HG03103 (cell line): ENCODE measurements around the gene ADARB2.
"Not testable (repeated sequence)": the region's sequence is repeated elsewhere in the genome, so short reads cannot be mapped to it uniquely, and the experiment has no call there.

ENCODE experiments used
- ATAC-seq: cut with Tn5 transposase; IDR thresholded peaks from one replicate; pipeline ENCODE4 v1.9.1; 2021; ENCODE audit warnings: low read depth; ENCODE audit not compliant: unreplicated experiment

The ADARB2 gene

DNA sequence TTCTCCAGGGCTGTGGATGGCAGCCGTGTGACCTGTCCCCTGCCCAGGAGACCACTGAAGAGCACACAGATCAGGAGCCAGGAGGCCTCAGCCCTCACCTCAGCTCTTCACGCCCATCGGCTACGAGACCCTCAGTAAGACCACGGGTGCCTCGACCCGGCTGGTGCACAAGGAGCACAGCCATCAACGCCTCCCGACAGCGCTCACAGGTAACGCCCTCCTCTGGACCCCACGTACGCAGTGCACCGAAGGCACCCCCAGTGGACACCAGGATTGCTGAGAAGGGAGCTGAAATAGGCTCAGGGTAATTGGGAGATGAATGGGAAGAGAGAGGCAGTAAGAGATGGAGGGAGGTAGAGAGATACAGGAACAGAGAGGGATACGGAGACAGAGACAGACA is 389.8 kb downstream of the ADARB2 start:
- ATAC-seq, result no peak

DNA sequence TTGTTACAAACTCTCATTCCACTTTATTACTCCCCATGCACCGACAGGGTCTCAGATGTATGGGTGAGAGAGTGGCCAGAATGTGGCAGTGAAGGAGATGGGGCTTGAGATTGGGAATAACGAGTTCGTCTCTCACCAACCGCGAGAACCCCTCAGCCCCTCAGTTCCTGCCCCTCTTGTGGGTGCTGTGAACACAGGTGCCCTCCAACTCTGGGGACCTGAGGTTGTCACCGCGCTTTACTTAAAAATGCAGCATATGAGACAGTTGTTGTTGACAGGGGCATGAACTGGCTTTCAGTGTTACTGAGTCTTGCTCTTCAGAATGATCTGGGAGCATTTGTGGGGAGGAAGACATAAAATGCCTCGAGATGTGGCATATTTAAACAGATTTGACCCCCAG is 391.1 kb downstream of the ADARB2 start:
- no peak for ATAC-seq

DNA sequence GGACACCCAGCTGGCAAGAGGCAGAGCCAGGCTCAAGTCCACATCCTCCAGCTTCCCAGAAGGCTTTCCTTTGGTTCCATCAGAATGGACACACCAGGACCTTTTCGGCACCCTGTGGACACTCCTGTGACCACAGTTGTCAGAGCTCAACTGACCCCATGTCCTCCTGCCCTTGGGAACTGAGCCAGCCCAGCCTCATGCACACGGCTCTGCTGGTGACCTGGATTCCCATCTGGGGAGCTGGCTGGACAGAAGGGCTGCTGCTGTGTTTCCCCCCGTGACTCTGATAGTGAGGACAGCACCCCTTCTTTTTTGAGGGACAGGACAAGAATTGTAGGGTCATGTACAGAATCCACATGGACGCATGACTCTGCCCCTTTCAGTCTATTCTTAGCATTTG is 392.0 kb downstream of the ADARB2 start:
- ATAC-seq, result no peak

DNA sequence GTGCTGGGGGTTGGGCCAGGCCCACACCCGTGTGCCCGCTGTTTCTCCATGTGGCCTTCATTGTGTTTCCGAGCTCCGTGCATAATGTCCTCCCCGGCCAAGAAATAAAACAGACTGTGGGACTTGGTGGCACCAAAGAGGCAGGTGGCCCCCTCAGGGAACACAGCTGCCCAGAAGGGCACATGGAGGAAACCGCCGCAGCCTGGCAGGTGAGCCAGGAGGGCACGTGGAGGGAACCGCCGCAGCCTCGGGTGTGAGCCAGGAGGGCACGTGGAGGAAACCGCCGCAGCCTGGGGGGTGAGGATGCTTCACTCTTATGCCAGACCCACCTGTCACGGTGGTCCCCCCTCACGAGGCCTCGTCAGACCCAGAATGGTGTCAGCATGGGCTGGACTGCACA is 392.5 kb downstream of the ADARB2 start:
- no peak for ATAC-seq

DNA sequence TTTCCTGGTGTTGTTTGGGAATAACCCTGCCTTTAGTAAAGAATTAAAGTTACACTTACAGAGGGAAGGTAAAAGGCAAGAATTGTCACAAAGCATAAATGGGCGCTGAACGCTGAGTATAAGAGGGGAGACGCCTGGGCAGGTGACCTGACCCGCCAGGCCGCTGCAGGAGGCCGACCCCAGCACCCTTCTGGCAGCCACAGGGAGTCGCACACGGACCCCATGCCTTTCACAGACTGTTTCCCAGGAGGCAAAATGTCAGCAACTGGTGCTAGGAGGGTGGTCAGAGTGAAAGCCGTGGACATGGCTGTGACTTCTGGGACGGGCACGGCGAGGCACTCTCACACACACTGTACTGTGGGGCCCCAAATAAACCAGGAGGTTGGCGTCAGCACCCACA is 392.9 kb downstream of the ADARB2 start:
- no peak for ATAC-seq

DNA sequence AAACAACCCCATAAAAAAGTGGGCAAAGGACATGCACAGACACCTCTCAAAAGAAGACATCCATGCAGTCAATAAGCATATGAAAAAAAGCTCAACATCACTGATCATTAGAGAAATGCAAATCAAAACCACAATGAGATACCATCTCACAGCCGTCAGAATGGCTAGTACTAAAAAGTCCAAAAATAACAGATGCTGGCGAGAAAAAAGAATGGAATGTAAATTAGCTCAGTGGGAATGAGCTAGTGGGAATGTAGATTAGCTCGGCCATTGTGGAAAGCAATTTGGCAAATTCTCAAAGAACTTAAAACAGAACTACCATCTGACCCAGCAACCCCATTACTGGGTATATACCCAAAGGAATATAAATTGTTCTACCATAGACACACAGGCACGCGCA is 394.1 kb downstream of the ADARB2 start:
- ATAC-seq, result no peak

DNA sequence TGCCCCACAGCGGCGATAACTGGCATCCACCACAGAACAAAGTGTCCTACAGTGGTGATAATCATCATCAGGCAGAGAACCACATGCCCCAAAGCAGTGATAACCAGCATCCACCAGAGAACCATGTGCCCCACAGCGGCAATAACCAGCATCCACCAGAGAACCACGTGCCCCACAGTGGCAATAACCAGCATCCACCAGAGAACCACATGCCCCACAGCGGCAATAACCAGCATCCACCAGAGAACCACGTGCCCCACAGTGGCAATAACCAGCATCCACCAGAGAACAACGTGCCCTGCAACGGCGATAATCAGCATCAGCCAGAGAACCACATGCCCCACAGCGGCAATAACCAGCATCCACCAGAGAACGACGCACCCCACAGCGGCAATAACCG is 396.3 kb downstream of the ADARB2 start:
- ATAC-seq, result not testable (repeated sequence)

DNA sequence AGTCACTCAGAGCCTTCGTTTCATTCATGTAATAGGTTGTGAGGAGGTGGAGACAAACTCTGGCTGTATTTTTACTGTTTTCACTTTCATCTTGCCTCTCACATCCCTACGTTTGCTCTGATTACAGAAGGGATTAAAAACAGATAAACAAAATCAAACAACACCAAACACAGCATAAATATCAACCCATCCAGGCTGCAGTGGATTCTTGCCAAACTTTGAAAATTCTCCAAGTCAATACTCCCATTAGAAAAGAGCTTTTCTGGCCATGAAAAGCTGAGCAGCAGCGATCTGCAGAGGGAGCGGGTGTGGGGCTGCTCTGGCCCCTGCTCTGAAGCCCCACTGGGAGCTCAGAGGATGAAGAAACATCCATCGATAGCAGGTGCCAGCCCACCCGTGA is 397.9 kb downstream of the ADARB2 start:
- ATAC-seq, result no peak

DNA sequence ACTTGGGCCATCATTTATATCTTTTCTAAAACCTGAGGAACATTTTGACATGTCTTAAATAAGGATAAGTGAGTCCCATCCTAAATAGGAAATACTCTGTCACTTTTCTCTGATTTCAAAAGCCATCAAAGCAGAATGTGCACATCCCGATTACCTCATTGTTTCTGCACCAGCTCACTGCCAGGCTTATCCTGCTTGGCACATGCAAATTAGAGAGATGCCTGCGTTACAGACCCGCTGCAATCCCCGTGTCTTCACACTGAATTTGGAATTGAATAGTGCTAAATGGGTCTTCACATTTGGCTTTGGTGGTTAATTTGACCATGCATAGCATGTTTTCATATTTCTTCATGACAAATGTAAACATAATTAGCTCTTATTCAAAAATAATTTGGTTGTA is 401.7 kb downstream of the ADARB2 start:
- ATAC-seq, result no peak

DNA sequence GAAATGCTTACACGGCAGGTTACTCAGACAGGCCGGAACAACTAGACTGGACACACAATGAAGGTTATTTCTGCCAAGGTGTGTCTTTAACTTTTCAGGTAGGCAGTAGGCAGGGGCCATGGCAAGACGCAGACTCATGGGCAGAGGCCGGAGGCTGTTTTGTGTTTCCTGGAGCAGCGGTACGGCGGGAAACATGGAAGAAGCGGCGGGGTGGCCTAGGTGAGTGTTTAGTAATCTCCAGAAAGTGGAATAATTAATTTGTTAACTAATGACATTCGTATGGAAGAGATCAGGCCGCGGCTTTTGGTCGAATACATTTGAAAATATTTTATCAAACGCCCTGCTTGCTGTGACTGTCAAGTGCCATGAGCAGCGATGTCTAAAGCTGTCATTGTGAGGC is 403.3 kb downstream of the ADARB2 start:
- ATAC-seq, result no peak

DNA sequence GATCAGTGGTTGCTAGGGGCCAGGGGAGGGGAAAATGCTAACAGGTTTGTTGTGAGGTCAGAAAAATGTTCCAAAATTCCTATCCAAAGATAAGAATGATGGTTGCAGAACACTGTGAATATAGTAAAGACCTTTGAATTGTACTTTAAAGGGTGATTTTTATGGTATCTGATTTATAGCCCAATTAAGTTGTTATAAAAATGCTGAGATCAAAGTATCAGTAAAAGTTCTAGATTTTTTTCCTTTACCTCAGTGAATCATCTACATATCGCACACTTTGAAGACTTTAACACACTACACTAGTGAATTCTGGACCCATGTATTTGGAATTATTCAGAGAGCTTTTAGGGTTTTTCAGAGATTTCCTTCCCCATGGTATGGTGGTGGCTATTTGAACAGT is 405.8 kb downstream of the ADARB2 start:
- ATAC-seq, result no peak

DNA sequence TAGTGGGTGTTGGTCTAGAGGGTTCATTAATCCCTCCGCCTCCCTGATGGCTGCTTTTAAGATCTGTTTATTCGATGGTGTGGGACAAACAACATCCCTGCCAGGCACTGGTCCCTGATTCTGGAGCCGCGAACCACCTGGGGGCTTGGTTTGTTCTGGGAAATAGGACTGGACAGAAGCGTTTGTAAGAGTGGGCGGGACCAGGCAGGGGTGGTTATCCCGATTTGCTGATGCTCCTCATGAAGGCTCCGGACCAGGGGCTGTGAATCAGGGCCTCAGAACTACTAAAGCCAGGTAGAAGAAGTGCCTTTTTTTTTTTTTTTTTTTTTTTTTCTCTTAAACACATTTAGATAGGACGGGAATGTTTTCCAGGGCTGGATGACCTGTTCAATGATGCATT is 407.7 kb downstream of the ADARB2 start:
- no peak for ATAC-seq

DNA sequence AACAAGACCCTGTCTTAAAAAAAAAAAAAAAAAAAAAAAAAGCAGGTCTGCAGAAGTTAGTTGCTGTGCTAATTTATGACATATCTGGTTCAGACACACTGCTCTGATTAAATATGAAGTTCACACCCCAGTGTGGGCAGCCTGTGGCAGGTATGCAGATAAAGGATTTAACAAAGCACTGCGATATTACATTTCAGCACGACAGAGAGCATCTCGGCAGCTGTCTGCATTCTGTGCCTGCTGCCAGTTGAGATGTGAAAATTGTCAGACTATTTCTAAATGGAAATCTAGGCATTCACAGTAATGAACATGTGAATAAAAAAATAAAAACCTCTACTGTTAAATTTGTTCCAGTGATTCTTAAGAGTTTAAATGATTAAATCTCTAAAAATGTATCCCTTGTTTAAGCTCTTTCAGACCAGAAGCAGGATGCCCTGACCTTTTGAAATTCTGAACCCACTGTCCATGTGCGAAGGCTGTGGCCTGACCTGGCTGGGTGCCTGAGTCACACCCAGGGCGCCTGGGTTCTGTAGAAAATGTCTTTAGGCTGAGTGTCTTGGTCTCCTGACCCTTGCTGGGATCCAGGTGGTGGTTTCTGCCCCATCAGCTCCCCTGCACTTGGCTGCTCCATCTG is 408.2 kb downstream of the ADARB2 start:
- no peak for ATAC-seq

DNA sequence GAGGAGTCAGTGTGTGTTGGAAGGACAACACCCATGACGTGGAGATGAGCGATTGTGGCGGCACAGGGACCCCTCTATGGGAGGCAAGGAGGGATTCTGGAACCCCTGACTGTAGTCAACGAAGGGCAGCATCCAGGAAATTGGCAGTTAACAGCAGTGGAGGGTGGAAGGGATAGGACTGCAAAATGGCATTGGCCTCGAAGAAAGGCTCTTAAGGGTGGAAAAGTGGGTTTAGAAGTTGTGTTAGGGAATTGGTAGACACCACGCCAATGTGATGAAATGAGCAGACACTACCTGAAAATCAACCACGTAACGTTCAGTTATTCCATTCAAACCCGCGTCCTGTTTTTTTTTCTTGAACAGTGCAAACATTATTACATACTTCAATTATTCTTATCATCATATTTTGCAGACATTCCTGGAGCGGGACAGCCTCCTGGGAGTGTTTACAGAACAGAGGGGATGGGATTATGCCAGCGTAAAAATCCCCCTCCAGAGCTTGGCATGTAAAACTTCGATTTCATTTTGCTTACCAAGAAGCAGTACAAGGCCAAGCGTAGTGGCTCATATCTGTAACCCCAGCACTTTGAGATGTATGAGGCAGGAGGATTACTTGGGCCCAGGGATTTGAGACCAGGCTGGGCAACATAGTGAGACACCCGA is 409.0 kb downstream of the ADARB2 start:
- no peak for ATAC-seq

DNA sequence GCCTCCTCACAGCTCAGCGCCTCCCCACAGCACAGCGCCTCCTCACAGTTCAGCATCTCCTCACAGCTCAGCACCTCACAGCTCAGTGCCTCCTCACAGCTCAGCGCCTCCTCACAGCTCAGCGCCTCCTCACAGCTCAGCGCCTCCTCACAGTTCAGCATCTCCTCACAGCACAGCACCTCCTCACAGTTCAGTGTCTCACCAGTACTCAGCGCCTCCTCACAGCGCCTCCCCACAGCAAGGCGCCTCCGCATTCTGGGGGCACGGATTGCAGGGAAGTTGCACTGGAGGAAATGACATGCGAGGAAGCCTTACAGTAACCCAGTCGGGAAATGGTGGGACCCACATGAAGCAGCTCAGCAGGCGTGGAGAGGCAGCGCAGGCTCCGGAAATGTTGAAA is 409.6 kb downstream of the ADARB2 start:
- ATAC-seq, result no peak

DNA sequence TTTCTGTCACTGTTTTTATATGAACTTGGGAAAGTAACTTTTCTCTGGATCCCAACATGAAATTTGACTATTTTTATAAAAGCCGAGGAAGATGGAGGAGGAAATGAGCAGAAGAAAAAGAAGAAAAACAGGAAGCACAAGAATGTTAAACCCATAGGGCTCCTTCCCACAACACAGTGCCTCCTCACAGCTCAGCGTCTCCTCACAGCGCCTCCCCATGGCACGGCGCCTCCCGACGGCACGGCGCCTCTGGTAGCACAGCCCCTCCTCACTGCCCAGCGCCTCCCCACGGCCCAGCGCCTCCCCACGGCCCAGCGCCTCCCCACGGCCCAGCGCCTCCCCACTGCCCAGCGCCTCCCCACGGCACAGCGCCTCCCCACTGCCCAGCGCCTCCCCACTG is 410.8 kb downstream of the ADARB2 start:
- ATAC-seq, result not testable (repeated sequence)

DNA sequence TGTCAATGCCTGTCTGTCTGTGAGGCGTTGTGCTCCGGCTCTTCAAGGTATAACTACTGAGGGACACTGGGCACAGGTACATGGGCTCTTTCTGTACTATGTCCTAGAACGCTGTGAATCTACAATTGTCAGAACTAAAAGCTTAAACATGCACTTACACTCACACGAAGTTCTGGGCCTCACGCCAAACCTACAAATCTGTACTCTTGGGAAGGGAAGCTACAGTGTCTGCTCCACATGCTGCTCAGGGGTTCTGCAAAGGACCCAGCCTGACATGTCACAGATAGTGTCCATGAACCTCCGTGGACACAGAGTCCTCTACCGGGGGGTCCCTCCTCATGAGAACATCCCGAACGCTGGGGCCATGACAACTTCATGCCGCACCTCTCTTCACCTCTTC is 412.4 kb downstream of the ADARB2 start:
- no peak for ATAC-seq

DNA sequence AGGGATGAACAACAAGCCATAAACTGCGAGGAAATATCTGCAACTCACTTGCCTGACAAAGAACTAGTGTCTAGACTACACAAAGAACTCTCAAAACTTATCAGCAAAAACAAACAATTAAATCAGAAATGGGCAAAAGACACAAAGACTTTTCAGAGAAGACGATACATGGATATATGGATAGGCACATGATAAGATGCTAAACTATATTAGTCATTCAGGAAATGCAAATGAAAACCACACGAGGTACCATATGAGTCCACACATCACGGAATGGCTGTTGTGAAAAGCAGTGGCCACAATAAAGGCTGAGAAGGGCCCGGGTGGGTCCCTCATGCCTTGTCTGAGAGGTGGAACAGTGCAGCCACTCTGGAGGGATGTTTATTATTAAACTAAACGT is 413.4 kb downstream of the ADARB2 start:
- ATAC-seq, result no peak

DNA sequence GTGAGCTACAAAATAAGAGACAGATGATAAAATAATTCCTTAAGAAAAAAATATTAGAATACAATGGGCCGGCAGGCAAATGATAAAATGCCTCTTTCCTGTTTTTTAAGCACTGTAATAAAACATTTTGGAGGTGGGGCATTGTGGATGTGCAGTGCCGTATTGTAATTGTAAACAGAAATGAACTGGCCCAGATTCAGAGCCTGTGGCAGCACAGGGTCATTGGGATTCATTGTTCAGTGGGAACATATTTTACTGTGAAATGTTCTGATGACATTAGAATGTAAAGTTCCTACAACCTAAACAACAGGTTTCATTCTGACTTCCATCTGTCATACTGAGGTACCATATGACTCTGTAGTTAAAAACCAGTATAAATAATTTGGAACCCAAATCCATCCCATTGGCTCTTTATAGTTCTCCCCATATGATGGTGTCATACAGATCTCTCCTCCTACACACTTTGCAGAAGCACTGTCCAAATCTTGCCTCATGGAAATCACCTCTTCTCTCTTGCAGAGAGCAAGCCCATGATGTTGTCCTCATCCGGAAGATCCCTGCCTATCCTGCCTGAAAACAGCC is 416.5 kb downstream of the ADARB2 start:
- no peak for ATAC-seq

DNA sequence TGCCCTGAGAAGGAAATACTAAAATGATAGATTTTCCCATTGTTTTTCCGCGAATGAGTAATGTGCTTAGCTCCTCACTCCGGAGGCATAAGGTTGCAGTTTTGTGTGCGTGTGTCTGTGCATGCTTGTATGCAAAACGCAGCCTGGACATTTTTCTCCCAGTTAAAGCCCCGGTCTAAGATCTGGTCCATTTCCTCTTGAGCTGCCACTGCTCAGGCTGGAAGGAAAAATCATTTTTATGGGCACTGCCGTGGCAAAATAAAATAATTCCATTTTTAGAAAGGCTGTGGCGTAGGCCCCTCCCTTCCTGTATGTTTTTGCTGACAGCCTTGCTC is 420.5 kb downstream of the ADARB2 start:
- ATAC-seq, result no peak

DNA sequence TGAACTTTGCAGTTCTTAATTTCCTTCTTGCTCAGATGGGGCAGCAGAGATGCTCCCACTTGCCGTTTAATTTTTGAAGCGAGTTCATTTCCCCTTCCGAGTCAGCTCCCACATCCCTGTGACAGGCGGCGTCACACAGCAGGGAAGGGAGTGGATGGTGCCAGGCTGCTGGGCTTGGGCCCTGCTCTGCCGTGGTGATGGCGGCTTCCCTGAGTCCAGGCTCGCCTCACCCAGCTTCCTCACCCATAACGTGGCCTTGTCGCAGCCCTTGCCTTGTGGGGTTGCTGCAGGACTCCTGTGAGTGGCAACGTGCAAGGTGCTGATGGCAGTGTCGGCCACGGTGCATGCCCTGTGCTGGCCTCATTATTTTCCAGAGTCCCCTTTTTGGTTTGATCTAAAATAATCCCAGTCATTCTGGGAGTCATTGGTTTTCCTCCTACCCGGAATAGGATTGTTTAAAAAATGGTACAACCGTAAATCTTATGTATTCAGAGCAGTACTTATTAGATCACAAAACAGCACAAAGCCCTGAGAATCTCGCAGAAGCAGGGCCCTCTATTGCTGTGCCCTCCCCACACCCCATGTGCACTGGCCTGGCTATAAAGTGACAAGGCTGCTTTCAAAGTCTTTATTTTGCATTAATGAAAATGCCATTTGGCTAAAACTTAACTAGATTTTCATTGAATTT is 421.1 kb downstream of the ADARB2 start:
- ATAC-seq, result no peak

DNA sequence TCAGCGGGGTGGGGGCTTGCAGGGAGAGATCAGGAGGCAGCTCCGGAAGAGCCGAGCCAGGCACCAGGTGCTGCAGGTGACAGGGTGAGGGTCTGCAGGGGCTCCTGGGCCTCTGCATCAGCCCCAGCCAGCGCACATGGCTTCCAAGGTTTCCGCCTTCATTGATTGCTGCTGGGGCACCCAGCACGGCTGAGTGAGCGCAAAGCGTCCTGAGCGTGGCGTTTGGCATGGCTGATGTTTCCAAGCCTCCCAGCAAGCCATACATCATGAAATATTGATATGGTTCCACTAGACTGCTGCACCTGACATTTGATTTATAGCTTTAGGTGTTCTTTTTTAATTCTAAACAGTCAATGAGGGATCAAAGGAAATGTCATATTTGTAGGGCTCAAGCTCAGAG is 422.1 kb downstream of the ADARB2 start:
- no peak for ATAC-seq
